NOMO-1 treated with DMSO at 0.1 percent for 48 hours (cell line): ENCODE data around the gene CHN2.

Experiments
- DNase-seq: peaks from one replicate; lab custom pipeline; 2025; ENCODE audit not compliant: unreplicated experiment; lab: John Stamatoyannopoulos, UW

Gene CHN2

GRCh38 chr7:29217113-29217512, 22.5 kb downstream of the CHN2 start:
- no peak for DNase-seq

GRCh38 chr7:29224726-29225125, 30.2 kb downstream of the CHN2 start:
- no peak for DNase-seq

GRCh38 chr7:29228289-29229011, 33.9 kb downstream of the CHN2 start:
- no peak for DNase-seq

GRCh38 chr7:29229066-29229465, 34.5 kb downstream of the CHN2 start:
- DNase-seq, result no peak

- no peak for DNase-seq
These were observed 35.4 kb downstream of the CHN2 start for GRCh38 chr7:29229946-29230345.

GRCh38 chr7:29230871-29231345, 36.3 kb downstream of the CHN2 start:
- no peak for DNase-seq

GRCh38 chr7:29231671-29232232, 37.2 kb downstream of the CHN2 start:
- DNase-seq, result no peak

- no peak for DNase-seq
These were observed 39.9 kb downstream of the CHN2 start for GRCh38 chr7:29234438-29234837.

- no peak for DNase-seq
These were observed 41.6 kb downstream of the CHN2 start for GRCh38 chr7:29236071-29236580.

GRCh38 chr7:29236649-29237048, 42.1 kb downstream of the CHN2 start:
- no peak for DNase-seq

- no peak for DNase-seq
These were observed 42.9 kb downstream of the CHN2 start for GRCh38 chr7:29237489-29237888.

- no peak for DNase-seq
These were observed 45.1 kb downstream of the CHN2 start for GRCh38 chr7:29239638-29240037.

- DNase-seq, result no peak
These were observed 47.7 kb downstream of the CHN2 start for GRCh38 chr7:29242265-29242664.

GRCh38 chr7:29243910-29244655, 49.5 kb downstream of the CHN2 start:
- DNase-seq, result peak; percentile 82

- no peak for DNase-seq
These were observed 52.8 kb downstream of the CHN2 start for GRCh38 chr7:29247224-29247962.

GRCh38 chr7:29247963-29248236, 53.3 kb downstream of the CHN2 start:
- no peak for DNase-seq

GRCh38 chr7:29248713-29249382, 54.3 kb downstream of the CHN2 start:
- peak; percentile 58 for DNase-seq

- no peak for DNase-seq
These were observed 54.8 kb downstream of the CHN2 start for GRCh38 chr7:29249383-29249750.

- no peak for DNase-seq
These were observed 55.3 kb downstream of the CHN2 start for GRCh38 chr7:29249860-29250259.

- no peak for DNase-seq
These were observed 58.6 kb downstream of the CHN2 start for GRCh38 chr7:29253225-29253624.

GRCh38 chr7:29254591-29254990, 60.0 kb downstream of the CHN2 start:
- DNase-seq, result no peak
